GM13977 (cell line): ENCODE results near the gene RAD51D.
"Not testable (repeated sequence)": the region's sequence is repeated elsewhere in the genome, so short reads cannot be mapped to it uniquely, and the experiment has no call there.

Experiments
- DNase-seq: peaks from one replicate; pipeline ENCODE4 v3.0.0; 2012; ENCODE audit warnings: low spot score
- CTCF ChIP-seq: IDR thresholded peaks from 2 replicates; pipeline ENCODE4 v1.5.1; 2012; ENCODE audit warnings: mild to moderate bottlenecking, control low read depth; ENCODE audit not compliant: insufficient read depth; ENCODE audit errors: extremely low read depth, missing control alignments
- in situ Hi-C: fragments of 300-500 bp; cut with MboI; formaldehyde crosslinking; loops from one replicate; pipeline ENCODE4 v1.12.0; 2022; ENCODE audit warnings: low sequenced_read_pairs, low pct_unique_long_range_greater_than_20kb, mixed read lengths, inconsistent platforms; ENCODE audit not compliant: unreplicated experiment

The RAD51D gene

GRCh38 chr17:35051183-35051578, 68.5 kb downstream of the RAD51D start:
- in situ Hi-C loops = no loop called here
- no peak for TF ChIP-seq CTCF
- peak; percentile 44 for DNase-seq

- no peak for TF ChIP-seq CTCF
- DNase-seq = no peak
- in situ Hi-C loops = no loop called here
These were observed 69.5 kb downstream of the RAD51D start for GRCh38 chr17:35050170-35050569.

GRCh38 chr17:35048685-35049379, 70.8 kb downstream of the RAD51D start:
- TF ChIP-seq CTCF = no peak
- in situ Hi-C loops = no loop called here
- DNase-seq = no peak

- in situ Hi-C loops = no loop called here
- no peak for TF ChIP-seq CTCF
- peak; percentile 73 for DNase-seq
These were observed 72.8 kb downstream of the RAD51D start for GRCh38 chr17:35046740-35047283.

GRCh38 chr17:35046245-35046644, 73.4 kb downstream of the RAD51D start:
- no peak for TF ChIP-seq CTCF
- in situ Hi-C loops = no loop called here
- DNase-seq = no peak

GRCh38 chr17:35045458-35045979, 74.1 kb downstream of the RAD51D start:
- in situ Hi-C loops, DNase-seq: not testable (repeated sequence)

- TF ChIP-seq CTCF = no peak
- no peak for DNase-seq
- in situ Hi-C loops = no loop called here
These were observed 75.5 kb downstream of the RAD51D start for GRCh38 chr17:35044181-35044580.
